HepG2 (cell line): ENCODE data around the gene BTBD6. TPM values are rescaled to one million over a fixed set of nuclear protein-coding genes. Genes with fewer than 3 reads are reported as not detected.

Source experiments
- BCL3 ChIP-seq: sonication (generic); formaldehyde crosslinking; IDR thresholded peaks from 2 replicates; pipeline ENCODE4 v1.5.1; 2020; ENCODE audit warnings: mild to moderate bottlenecking, missing genetic modification reagents, moderate library complexity
- DDIT3 ChIP-seq: sonication (generic); formaldehyde crosslinking; IDR thresholded peaks from 2 replicates; pipeline ENCODE4 v1.4.0; 2020; ENCODE audit warnings: mild to moderate bottlenecking, missing genetic modification reagents
- HMGA1 ChIP-seq: sonication (generic); formaldehyde crosslinking; conservative IDR thresholded peaks from 2 replicates; pipeline ENCODE4 v1.4.0; 2020; ENCODE audit warnings: missing genetic modification reagents
- HOXA5 ChIP-seq: sonication (generic); formaldehyde crosslinking; IDR thresholded peaks from 2 replicates; pipeline ENCODE4 v1.4.0; 2020; ENCODE audit warnings: missing genetic modification reagents
- JUND ChIP-seq: sonication (generic); formaldehyde crosslinking; IDR thresholded peaks from 2 replicates; pipeline ENCODE4 v1.8.0; 2022; ENCODE audit warnings: mild to moderate bottlenecking, missing genetic modification reagents
- KLF9 ChIP-seq: IDR thresholded peaks from 2 replicates; pipeline ENCODE4 v1.6.1; 2016; ENCODE audit warnings: low read depth
- PRDM4 ChIP-seq: sonication (generic); formaldehyde crosslinking; IDR thresholded peaks from 2 replicates; pipeline ENCODE4 v1.9.0; 2021; ENCODE audit warnings: missing genetic modification reagents, borderline replicate concordance
- TRIM24 ChIP-seq: sonication (generic); formaldehyde crosslinking; IDR thresholded peaks from 2 replicates; pipeline ENCODE4 v1.8.0; 2022; ENCODE audit warnings: mild to moderate bottlenecking, missing genetic modification reagents
- ZNF138 ChIP-seq: sonication (generic); formaldehyde crosslinking; IDR thresholded peaks from 2 replicates; pipeline ENCODE4 v1.5.0; 2020; ENCODE audit warnings: mild to moderate bottlenecking, low read depth, missing genetic modification reagents
- ZNF503 ChIP-seq: sonication (generic); formaldehyde crosslinking; IDR thresholded peaks from 2 replicates; pipeline ENCODE4 v1.4.0; 2020; ENCODE audit warnings: missing genetic modification reagents
- ZNF609 ChIP-seq: sonication (generic); formaldehyde crosslinking; IDR thresholded peaks from 2 replicates; pipeline ENCODE4 v1.4.0; 2020; ENCODE audit warnings: mild to moderate bottlenecking, missing genetic modification reagents, borderline replicate concordance
- ZNF670 ChIP-seq: sonication (generic); formaldehyde crosslinking; IDR thresholded peaks from 2 replicates; pipeline ENCODE4 v1.8.0; 2022; ENCODE audit warnings: mild to moderate bottlenecking, missing genetic modification reagents, borderline replicate concordance
- ZNF746 ChIP-seq: sonication (generic); formaldehyde crosslinking; IDR thresholded peaks from 2 replicates; pipeline ENCODE4 v1.8.0; 2022; ENCODE audit warnings: mild to moderate bottlenecking, missing genetic modification reagents
- ZNF800 ChIP-seq: sonication (generic); formaldehyde crosslinking; IDR thresholded peaks from 2 replicates; pipeline ENCODE4 v1.4.0; 2020; ENCODE audit warnings: missing genetic modification reagents
- ZSCAN20 ChIP-seq: sonication (generic); formaldehyde crosslinking; IDR thresholded peaks from 2 replicates; pipeline ENCODE4 v1.4.0; 2020; ENCODE audit warnings: missing genetic modification reagents, mild to moderate bottlenecking, borderline replicate concordance
- polyA plus RNA-seq, 8 experiments: library from polyadenylated mRNA; depleted of rRNA in 3 of 8; stranded (reverse) in 7 of 8; unstranded in 1 of 8; fragments of >200 nt; fragmentation: Illumina TruSeq in 4 of 8; extraction: Trizol in 4 of 8; gene quantifications; 2 replicates each; pipeline versions ENCODE4 v1.2.1 to v1.2.3, GENCODE V29; 2011 to 2016; ENCODE audit warnings: low read depth in 4 of 8, missing spikeins in 1 of 8, mixed read lengths in 1 of 8; ENCODE audit not compliant: insufficient read depth in 1 of 8
- total RNA-seq, 5 experiments: library from RNA; depleted of rRNA; stranded (reverse); fragments of >200 nt; fragmentation: Illumina TruSeq; extraction: Trizol; gene quantifications; 2 replicates each; pipeline ENCODE4 v1.2.3, GENCODE V29; 2016; ENCODE audit warnings: low read depth in 1 of 5

The BTBD6 gene
- total and polyA plus RNA-seq, 2 of the 13 experiments (the other 11 are each of a cell fraction or from before 2014, with no cell fraction given) = not detected

- TF ChIP-seq BCL3 (CRISPR knock-in tag) = peak; percentile 41; the same call in 1 of the 2 replicates
- no peak for TF ChIP-seq ZNF138
- no peak for TF ChIP-seq ZNF746 (CRISPR knock-in tag)
- no peak for TF ChIP-seq PRDM4
- no peak for TF ChIP-seq HMGA1
- no peak for TF ChIP-seq DDIT3 (CRISPR knock-in tag)
- TF ChIP-seq HOXA5 (CRISPR knock-in tag) = no peak
- no peak for TF ChIP-seq ZSCAN20 (CRISPR knock-in tag)
- no peak for TF ChIP-seq ZNF503 (CRISPR knock-in tag)
- no peak for TF ChIP-seq JUND
- no peak for TF ChIP-seq KLF9 (CRISPR knock-in tag)
- TF ChIP-seq ZNF609 = no peak
- TF ChIP-seq ZNF800 (CRISPR knock-in tag) = peak; percentile 63; the same call in 1 of the 2 replicates
- TF ChIP-seq TRIM24 (CRISPR knock-in tag) = no peak
- TF ChIP-seq ZNF670 (CRISPR knock-in tag) = no peak
Measured at GRCh38 chr14:105299654-105300541, 51.6 kb downstream of the BTBD6 start (continued).
